ENCODE measurements around the gene MYLK.

- no peak for TF ChIP-seq POLR2A (IDR thresholded peaks at IDR 0.05)
- TF ChIP-seq CTCF (IDR thresholded peaks at IDR 0.05): no peak
Observed at GRCh38 chr3:123809597-123809996, 74.5 kb downstream of the MYLK start.

All from suprapubic skin (tissue), 3 donors.